Breast epithelium (tissue), 4 donors: ENCODE data around the gene PRDM11. TPM values are rescaled to one million over a fixed set of nuclear protein-coding genes. Genes with fewer than 3 reads are reported as not detected.

Experiments used
- DNase-seq, 2 donors: peaks; one replicate each; pipeline ENCODE4 v3.0.0-alpha.2; 2019; ENCODE audit warnings: low spot score in 2 of 2
- H3K27ac ChIP-seq, 2 donors: fragments of 200-600 bp; sonication (generic) in 1 of 2; one replicate each; pipeline ENCODE4 v1.5.1; 2016 to 2019; ENCODE audit warnings: mild to moderate bottlenecking in 1 of 2
- H3K27me3 ChIP-seq, 2 donors: fragments of 200-600 bp; sonication (generic) in 1 of 2; one replicate each; pipeline versions ENCODE4 v1.5.1 to v1.6.0; 2017 to 2019; ENCODE audit warnings: control low read depth in 1 of 2, mild to moderate bottlenecking in 1 of 2
- H3K36me3 ChIP-seq: fragments of 200-600 bp; one replicate; pipeline ENCODE4 v1.5.1; 2019
- H3K4me1 ChIP-seq, 2 donors: fragments of 200-600 bp; sonication (generic); one replicate each; pipeline ENCODE4 v1.5.1; 2016 to 2019; ENCODE audit warnings: control low read depth in 1 of 2
- H3K4me3 ChIP-seq, 3 donors: fragments of 200-600 bp; sonication (generic); 1 replicate in 2 of 3; 2 replicates in 1 of 3; pipeline ENCODE4 v1.5.1; 2016 to 2019; ENCODE audit warnings: mild to moderate bottlenecking in 3 of 3, moderate library complexity in 2 of 3
- H3K9me3 ChIP-seq, 2 donors: fragments of 200-600 bp; sonication (generic) in 1 of 2; one replicate each; pipeline ENCODE4 v1.5.1; 2016 to 2019; ENCODE audit warnings: control low read depth in 1 of 2
- POLR2A ChIP-seq: fragments of 450-650 bp; IDR thresholded peaks from one replicate; pipeline ENCODE4 v1.6.1; 2016; ENCODE audit warnings: antibody characterized with exemption, mild to moderate bottlenecking, moderate library complexity
- POLR2AphosphoS5 ChIP-seq, 3 donors: sonication (generic); formaldehyde crosslinking; IDR thresholded peaks; one replicate each; pipeline ENCODE4 v1.6.1; 2017; ENCODE audit warnings: antibody characterized with exemption in 3 of 3
- intact Hi-C: fragments of 100-400 bp; cut with DNase I; formaldehyde crosslinking; loops from one replicate; pipeline ENCODE4 v1.15.1; 2023; ENCODE audit warnings: low total_unique reads
- total RNA-seq, 3 donors: library from RNA; depleted of rRNA; stranded (reverse); fragments of >200 nt; gene quantifications; one replicate each; pipeline ENCODE4 v1.1.0, GENCODE V29; 2016
- TF ChIP-seq, protein P1 (sequence below), 3 donors: fragments of 450-650 bp; IDR thresholded peaks; one replicate each; pipeline ENCODE4 v1.5.1; 2016 to 2017; ENCODE audit warnings: antibody characterized with exemption in 3 of 3, mild to moderate bottlenecking in 3 of 3, moderate library complexity in 3 of 3

PRDM11 gene
- total RNA-seq, 3 donors from 2014 or later: 6.9 to 10.9 (median 10.8) TPM

DNA sequence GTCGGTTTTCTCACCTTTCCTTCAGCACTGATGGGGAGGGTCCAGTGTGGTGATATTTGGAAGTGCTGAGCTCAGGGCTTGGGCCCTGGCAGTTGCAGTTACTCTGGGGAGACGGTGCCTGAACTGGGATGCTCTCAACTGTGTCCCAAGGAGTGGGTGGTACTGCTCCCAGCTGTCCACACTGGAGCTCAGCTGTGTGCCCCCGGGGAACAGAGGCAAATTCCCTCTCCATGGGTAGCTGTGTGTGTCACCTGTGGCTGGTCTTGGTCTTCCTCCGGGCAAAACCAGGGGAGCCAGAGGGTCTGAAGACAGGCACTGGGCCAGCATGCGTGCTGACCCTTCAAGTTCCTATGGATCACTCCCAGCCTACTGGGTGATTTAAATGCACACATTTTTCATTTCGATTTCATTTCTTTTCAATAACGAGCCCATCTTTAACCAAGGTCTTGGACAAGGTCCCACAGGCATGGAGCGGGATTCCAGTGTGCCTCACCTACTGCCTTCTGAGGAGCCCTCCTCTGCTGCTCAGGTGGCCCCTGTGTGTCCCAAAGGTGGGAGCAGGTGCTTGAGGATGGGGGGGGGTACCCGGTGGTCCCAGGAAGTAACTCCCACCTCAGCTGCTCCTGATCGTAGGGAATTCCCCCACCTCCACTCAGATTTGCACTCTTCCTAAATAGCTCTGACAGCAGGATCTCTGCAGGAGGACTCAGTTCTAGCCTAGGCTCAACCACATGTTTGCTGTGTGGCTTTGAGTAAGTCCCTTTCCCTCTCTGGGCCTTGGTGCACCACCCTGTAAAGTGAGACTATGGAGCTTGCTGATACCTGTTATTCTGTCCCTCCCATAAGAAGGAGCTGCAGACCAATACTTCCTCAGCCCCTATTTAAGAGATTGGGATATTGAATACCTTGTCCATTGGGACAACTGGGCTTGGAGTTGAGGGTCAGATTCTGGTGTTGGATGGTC lies 16.8 kb downstream of the PRDM11 start:
- no peak for TF ChIP-seq POLR2A
- TF ChIP-seq POLR2AphosphoS5 (IDR thresholded peaks at IDR 0.05): no peak
- TF ChIP-seq, protein P1, sequence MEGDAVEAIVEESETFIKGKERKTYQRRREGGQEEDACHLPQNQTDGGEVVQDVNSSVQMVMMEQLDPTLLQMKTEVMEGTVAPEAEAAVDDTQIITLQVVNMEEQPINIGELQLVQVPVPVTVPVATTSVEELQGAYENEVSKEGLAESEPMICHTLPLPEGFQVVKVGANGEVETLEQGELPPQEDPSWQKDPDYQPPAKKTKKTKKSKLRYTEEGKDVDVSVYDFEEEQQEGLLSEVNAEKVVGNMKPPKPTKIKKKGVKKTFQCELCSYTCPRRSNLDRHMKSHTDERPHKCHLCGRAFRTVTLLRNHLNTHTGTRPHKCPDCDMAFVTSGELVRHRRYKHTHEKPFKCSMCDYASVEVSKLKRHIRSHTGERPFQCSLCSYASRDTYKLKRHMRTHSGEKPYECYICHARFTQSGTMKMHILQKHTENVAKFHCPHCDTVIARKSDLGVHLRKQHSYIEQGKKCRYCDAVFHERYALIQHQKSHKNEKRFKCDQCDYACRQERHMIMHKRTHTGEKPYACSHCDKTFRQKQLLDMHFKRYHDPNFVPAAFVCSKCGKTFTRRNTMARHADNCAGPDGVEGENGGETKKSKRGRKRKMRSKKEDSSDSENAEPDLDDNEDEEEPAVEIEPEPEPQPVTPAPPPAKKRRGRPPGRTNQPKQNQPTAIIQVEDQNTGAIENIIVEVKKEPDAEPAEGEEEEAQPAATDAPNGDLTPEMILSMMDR (IDR thresholded peaks at IDR 0.05): no peak
- DNase-seq: no peak
- no peak overlapping the region for H3K27ac ChIP-seq
- no peaks in the 10 kb centered on the region for H3K36me3 ChIP-seq
- no peaks in the 10 kb centered on the region for H3K27me3 ChIP-seq
- peaks cover 7 to 11% of the 10 kb centered on the region in 2 donors for H3K4me1 ChIP-seq
- H3K4me3 ChIP-seq: no peak overlapping the region
- intact Hi-C loops: no loop called here
- H3K9me3 ChIP-seq: no peaks in the 10 kb centered on the region

DNA sequence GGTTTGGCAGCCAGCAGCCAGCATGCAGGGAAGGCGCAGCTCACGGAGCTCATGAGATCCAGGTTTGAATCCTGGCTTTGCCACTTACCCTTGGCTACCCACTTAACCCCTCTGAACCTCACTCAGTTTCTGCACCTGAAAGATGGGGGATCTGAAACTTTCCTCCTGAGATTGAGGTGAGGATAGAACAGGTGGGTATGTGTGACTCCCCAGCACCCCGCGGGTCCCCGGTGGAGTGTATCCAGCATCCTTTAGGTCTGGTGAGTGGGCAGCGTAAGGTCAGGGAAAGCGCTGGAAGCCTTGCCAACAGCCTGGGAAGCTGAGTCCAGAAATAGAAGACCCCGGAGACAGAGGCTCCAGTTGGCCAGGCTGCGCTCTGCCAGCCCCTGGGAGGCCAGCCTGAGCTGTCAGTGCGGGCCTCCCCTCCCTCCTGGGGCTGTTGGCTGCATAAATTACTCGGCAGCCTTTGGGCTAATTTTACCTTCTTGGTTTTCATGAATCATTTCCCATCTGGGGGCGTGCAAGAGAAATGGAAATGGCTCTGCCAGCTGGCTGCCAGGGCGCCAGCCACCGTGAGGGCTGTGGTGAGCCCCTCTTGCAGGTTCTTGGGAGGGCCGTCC lies 17.6 kb downstream of the PRDM11 start:
- DNase-seq: no peak
- intact Hi-C loops: no loop called here
- no peak overlapping the region for H3K27ac ChIP-seq
- H3K9me3 ChIP-seq: no peaks in the 10 kb centered on the region
- TF ChIP-seq, protein P1 (IDR thresholded peaks at IDR 0.05): no peak
- TF ChIP-seq POLR2A (no peak), POLR2AphosphoS5 (IDR thresholded peaks at IDR 0.05) (no peak)
- no peak overlapping the region for H3K4me3 ChIP-seq
- H3K36me3 ChIP-seq: no peaks in the 10 kb centered on the region
- no peaks in the 10 kb centered on the region for H3K27me3 ChIP-seq
- peaks cover 2 to 6% of the 10 kb centered on the region in 2 donors for H3K4me1 ChIP-seq

DNA sequence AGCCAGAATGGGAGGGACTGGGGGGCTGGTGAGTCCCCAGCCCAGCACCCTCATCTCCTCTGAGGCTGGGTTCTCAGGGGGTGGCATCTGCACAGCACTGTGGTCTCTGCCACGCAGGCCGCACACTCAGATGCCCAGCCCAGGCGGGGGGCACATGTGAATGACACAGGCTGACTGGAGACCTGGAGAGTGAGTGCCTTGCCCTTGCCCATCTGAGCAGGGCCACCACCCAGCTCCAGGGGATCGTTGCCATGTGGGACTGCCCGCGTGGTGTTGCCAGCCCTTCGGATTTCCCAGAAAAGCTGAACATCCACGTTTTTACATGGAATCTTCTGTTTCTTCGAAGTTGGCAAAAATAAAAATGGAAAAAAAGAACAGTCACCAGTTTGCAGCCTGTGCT lies 18.9 kb downstream of the PRDM11 start:
- Histone ChIP-seq H3K4me1 (peaks cover 0 to 6% of the 10 kb centered on the region in 2 donors), H3K27ac (no peak overlapping the region), H3K27me3 (no peaks in the 10 kb centered on the region), H3K36me3 (no peaks in the 10 kb centered on the region), H3K4me3 (no peak overlapping the region), H3K9me3 (no peaks in the 10 kb centered on the region)
- TF ChIP-seq, protein P1 (IDR thresholded peaks at IDR 0.05): no peak
- no peak for TF ChIP-seq POLR2AphosphoS5 (IDR thresholded peaks at IDR 0.05)
- TF ChIP-seq POLR2A: no peak
- DNase-seq: no peak
- intact Hi-C loops: no loop called here

DNA sequence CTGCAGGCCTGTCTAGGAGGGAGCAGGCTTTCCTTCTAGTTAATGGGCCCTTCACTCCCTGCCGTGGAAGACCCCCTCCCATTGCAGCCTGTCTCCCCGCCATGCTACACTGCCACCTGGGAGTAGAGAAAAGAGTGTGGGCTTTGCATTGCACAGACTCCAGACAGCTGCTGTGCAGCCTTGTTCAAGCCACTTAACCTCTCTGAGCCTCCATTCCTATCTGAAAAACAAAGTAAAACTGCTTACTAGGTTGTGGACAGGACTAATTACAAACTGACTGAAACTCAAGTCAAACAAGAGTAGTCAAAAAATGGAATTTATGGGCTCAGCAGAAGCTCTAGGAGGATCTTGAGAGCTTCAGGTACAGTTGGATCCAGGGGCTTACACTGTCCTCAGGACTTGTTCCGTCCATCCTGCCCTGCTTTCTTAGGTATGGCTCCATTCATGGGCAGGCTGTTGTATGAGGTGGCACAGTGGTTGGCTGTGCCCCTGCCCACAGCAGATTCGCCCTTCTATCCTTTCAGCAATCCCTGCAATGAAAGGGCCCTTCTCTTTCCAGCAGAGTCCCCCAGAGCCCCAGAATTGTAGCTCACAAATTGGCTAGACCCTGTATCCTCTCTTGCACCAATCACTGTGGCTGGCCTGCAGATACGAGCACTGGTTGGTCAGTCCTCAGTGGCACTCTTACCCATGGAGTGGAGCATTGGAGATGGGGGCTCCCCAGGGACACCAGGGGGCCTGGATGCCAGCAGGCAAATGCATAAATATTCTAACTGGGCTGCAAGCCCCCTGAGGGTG lies 19.6 kb downstream of the PRDM11 start:
- no peaks in the 10 kb centered on the region for H3K36me3 ChIP-seq
- H3K4me3 ChIP-seq: no peak overlapping the region
- no peak overlapping the region for H3K27ac ChIP-seq
- intact Hi-C loops: no loop called here
- no peaks in the 10 kb centered on the region for H3K9me3 ChIP-seq
- TF ChIP-seq, protein P1 (IDR thresholded peaks at IDR 0.05): no peak
- no peak for TF ChIP-seq POLR2AphosphoS5 (IDR thresholded peaks at IDR 0.05)
- TF ChIP-seq POLR2A: no peak
- no peak for DNase-seq
- H3K27me3 ChIP-seq: no peaks in the 10 kb centered on the region
- peaks cover 0 to 6% of the 10 kb centered on the region in 2 donors for H3K4me1 ChIP-seq
